AML-193 (cell line): ENCODE results near the gene SIGLEC1.

Source experiments
- DNase-seq, 2 experiments: peaks; one replicate each; lab custom pipeline; 2025; lab: John Stamatoyannopoulos, UW

The SIGLEC1 gene

DNA sequence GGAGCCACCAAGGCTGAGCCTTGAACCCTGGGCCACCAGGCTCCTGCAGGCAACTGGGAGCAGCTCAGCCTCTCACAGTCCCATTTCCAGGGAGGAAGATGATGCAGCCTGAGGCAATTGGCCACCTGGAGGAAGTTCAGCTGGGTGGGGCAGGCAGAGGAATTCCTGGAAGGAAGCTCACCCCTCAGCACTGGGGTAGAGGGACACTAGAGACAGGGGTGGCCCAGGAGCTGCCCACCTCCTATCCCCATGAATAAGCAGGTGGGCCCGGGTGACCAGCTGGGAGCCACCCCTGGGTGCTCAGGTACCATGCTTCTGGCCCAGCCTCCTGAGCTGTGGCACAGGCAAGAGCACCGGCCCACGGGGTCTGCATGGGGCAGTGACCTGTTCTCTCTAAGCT lies 16.5 kb upstream of the SIGLEC1 start:
- DNase-seq: no peak

GRCh38 chr20:3728354-3728753 lies 16.0 kb upstream of the SIGLEC1 start:
- no peak for DNase-seq

DNA sequence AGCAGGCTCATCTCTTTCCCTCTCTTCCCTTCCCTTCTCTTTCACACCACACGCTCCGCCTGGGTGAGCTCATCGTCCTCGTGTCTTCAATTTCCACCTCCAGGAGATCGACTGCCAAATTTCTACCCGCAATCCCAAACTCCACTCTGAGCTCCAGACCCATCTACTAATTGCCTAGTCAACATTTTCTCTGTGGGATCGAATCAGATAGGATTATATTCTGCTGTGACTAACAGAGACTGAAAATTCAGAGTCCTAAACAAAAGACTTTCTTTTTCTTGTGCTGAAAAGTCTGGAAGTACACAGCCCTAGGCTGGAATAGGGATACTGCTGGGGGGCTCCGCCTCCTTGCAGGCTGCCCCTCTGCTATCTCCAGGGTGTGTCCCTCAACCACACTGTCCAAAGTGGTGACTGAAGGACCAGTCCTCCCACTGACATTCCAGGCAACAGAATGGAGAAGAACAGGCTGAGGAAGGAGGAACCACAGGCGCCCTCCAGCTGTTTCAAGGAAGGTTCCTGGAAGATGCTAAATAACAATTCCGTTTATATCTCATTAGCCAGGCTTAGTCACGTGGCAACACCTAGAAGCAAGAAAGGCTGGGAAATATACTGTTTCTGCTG lies 15.1 kb upstream of the SIGLEC1 start:
- no peak for DNase-seq

GRCh38 chr20:3724356-3724755 lies 12.0 kb upstream of the SIGLEC1 start:
- no peak for DNase-seq

DNA sequence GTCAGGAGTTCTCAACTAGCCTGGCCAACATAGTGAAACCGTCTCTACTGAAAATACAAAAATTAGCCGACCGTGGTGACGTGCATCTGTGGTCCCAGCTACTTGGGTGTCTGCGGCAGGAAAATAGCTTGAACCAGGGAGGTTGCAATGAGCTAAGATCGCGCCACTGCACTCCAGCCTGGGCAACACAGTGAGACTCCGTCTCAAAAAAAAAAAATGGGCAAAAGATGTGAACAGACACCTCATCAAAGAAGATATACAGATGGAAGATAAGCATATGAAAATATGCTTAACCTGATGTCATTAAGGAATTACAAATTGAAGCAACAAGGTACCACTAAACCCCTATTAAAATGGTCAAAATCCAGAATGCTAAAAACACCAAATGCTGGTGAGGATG lies 10.9 kb upstream of the SIGLEC1 start:
- no peak for DNase-seq

- DNase-seq: no peak
Measured at GRCh38 chr20:3721912-3722311, 9.5 kb upstream of the SIGLEC1 start.

- no peak for DNase-seq
Measured at GRCh38 chr20:3720626-3721025, 8.2 kb upstream of the SIGLEC1 start.

DNA sequence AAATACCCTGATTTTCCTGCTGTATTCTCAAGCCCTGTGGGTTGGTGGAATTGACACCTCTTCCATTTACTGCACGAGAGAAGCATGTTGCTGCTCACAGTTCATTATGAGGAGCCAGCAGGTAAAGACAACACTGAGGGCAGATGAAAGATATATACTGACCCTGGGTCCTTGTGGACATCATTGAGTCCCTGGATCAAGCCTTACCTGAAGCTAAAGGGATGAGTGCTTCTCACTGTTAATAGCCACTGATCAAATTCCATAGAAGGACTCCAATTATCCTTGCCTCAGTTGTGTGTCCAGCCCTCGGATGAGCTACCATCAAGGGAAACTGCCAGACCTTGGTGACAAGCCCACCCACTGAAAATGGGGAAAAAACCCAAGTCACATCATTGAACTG lies 7.7 kb upstream of the SIGLEC1 start:
- no peak for DNase-seq

DNA sequence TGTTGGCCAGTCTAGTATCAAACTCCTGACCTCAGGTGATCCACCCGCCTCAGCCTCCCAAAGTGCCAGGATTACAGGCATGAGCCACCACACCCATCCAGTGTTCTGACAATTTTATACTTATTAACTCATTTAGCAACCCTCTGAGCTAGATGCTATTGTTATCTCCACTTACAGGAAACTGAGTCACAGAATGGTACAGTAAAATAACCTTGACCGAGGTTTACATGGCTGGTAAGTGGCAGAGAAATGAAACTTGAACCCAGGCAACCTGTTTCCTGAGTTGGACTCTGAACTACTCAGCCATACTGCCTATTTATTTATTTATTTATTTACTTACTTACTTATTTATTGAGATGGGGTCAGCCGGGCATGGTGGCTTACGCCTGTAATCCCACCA lies 6.6 kb upstream of the SIGLEC1 start:
- no peak for DNase-seq

DNA sequence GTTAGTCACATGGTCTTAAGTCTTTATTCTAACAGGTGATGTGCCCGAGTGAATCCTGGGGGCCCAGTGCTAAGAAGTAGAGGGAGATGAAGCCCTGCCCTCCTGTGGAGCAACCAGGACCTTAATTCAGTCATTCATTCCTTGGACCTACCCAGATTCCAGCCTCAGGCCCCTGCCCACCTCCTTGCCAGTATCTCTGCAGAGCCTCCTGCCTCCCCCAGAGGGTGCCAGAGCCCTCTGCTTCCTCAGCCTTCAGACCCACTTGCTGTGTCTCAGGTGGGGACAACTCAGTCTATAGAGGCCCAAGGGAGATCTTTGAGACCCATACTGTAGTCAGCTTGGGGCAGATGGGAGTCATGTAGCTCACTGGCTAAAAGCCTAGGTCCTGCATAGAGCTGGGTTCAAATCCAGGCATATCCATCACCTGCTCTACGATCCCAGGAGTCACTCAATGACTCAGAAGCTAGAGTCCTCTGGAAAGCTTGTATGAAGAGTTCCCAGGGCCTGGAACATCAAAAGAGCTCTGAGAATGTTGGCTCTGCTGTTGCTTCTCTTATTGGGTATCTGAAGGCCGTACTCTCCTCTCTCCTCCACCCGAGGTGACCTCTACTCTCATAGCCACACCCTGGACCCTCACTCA lies 3.9 kb upstream of the SIGLEC1 start:
- peak; percentile 24 to 47 for DNase-seq

- peak; percentile 51 to 55 for DNase-seq
Measured at GRCh38 chr20:3714092-3714491, 1.7 kb upstream of the SIGLEC1 start.

DNA sequence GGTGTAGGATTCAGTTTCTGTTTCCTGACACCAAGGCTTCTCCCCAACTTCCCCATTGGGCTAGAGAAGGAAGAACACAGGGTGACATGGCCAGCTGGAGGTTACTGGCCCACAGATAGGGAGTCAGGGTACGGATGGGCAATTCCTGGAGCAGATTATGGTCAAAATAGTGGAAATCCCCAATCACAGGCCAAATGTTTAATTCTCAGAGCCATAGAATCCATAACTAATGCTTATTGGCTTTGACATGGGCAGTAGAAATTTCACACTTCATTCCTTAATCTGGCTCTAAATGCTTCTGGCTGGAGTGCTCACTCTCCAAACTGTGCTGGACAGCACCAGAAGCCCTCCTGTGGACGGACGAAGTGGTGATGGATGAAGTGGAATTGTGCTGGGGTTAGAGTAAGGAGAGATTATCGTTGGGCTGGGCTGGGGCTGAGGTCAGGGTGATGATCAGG lies 887 bp downstream of the SIGLEC1 start:
- DNase-seq: no peak

DNA sequence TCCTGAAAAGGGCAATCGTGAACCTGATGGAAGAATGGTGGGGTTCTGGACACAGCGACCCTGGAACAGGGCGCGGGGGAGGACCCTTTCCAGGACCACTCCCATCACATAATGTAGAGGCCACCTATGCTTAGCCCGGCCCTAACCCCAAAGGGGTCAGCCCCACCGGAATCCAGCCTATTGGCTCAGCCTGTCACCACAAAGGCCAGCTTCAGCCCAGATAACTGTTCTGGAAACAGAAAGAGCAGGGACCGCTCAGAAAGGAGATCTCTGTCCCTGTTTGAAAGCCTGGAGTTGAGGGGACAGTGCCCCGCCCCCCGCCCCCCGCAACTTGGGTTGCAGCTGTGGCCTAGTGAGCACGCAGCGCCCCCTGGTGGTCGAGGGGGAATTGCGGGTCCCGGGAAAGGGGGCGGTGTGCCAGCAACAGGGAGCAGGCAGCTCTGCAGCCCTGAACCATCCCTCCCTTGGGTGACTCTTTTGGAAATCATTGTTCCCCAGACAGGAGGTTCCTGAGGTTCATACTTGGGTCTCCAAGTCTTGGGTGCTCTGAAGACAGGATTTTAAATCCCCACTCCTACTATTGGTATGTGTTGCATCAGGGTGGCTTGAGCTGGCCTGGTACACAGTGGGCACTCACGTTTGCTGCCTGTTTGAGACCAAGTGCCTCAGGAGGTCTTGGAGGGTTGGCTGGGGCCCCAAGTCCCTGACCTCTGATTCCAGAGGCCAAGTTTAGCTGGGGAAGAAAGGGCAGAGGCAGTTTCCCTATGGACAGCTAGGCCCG lies 1.5 kb downstream of the SIGLEC1 start:
- DNase-seq: peak; percentile 18 to 52

DNA sequence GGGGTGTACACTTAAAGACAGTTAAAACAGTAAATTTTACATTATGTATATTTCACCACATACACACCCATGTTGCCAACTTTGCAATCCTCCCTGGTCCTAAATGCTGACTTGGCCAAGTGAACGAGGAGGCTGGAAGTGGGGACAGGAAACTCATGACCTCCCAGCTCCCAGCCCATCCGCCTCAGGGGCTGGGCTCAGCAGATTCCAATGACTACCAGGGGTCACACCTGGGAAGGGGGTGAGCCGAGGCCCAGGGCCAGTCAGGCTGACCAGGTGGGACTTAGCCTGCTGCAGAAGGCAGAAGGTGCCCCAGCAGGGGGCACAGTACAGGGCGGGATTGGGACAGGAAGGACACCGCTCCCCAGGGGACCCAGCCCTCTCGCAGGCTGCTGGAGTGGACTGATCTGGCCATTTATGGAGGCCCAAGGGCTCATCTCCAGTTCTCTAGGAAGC lies 2.4 kb downstream of the SIGLEC1 start:
- no peak for DNase-seq

- no peak for DNase-seq
Measured at GRCh38 chr20:3707508-3707899, 4.9 kb downstream of the SIGLEC1 start.

GRCh38 chr20:3706774-3707507 lies 5.5 kb downstream of the SIGLEC1 start:
- DNase-seq: no peak

DNA sequence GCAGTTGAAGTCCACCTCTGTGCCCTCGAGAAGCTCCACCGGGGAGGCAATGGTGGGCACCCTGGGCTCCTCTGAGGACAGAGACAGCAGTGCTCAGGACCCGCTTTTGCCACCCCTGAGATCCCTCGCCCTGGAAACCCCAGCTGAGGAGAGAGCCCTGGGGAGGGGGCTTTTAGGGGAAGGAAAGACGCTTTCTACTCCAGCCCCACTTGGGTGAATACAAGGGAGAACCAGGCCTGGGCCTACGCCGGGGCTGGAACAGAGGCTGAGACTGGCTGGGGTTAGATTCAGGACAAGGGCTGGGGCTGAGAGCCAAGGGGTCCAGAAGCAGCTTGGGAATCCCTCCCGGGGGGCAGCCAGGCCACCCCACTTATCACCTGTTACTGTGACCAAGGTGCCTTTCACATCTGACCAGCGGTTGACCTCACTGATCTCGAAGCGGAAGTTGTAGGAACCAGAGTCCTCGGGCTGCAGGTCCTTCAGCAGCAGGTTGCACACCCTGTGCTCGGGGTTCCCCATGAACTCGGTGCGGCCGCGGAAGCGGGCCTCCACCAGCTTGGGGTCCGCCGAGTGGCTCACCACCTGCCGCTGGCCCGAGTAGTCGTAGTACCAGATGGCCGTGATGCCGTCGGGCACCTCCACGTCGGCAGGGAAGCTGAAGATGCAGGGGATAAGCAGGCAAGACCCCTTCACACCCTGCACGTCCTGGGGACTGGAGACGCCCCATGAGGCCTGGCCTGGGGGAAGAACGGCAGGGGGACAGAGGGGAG lies 6.2 kb downstream of the SIGLEC1 start:
- no peak for DNase-seq

DNA sequence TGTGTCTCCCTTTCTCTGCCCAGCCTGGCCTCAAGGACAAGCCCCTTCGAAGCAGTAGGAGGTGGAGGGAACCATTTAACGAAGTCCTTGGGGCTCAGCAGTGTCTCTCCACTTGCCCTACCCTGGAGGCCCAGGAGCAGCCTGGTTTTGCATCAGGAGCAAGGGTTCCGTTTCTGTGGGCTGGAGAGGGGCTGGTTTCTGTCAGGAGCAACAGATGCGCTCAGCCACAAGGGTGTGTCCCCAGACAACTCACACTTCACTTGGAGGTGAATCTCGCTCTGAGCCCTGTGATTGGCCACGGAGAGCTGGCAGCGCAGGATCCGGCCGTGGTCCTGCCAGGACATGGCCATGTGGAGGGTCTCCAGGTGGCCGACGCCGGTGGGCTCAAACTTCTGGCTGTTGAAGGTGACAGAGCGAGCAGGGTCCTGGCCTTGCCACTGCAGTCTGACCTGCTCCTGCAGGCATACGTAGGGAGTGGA lies 6.9 kb downstream of the SIGLEC1 start:
- no peak for DNase-seq

DNA sequence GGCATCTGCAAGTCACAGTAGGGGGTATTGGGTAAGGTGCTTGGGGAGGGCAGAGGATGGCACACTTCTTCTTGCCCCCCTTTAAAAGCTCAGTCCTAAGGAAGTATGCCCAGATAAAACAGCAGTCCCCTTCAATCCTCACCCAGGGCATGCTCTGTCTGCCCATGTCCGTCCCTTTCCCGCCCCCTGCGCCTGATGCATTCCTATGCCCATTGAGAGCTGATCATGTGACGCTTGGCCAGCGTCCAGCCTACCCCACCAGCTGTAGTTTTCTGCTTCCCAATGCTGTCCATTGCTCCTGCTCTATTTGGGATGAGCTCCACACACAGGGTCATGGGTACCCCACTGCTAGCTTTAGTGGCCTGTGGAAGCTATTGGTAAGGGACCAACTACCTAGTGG lies 8.3 kb downstream of the SIGLEC1 start:
- no peak for DNase-seq

DNA sequence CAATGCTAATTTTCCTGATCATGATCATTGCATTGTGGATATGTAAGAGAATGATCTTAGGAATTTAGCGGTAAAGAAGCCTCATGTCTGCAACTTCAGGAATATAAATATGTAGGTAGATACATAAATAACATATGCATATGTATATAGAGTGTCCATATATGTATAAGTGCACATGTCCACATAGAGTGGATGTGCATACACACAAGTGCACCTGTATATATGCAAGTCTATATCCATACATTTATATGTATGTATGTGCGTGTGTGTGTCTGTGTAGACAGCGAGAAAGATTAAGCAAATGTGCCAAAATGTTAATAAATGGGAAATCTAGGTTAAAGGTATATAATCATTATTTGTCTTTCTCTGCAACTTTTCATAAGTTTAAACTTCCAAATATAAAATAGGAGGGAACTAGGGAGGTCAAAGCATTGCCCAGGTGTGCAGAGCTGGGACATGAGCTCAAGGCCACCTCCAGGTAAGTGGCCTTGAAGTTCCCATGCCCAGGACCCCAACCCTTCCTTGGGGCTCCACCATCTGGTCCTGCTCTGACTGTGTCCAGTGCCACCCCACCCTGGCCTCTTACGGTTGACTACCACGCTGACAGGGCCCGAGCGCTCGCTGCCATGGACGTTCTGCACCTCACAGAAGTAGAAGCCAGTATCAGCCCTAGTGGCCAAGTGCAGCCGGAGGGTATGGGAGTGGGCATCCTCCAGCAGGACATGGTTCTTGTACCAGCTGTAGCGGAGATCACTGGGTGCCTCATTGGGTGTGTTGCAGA lies 9.6 kb downstream of the SIGLEC1 start:
- no peak for DNase-seq
